Thymus (tissue), 11 donors: ENCODE data around the gene CMTM5. TPM values are rescaled to one million over a fixed set of nuclear protein-coding genes. Genes with fewer than 3 reads are reported as not detected.
"Not testable (repeated sequence)": the region's sequence is repeated elsewhere in the genome, so short reads cannot be mapped to it uniquely, and the experiment has no call there.

ENCODE experiments used
- DNase-seq, 9 donors: peaks; one replicate each; pipeline ENCODE4 v3.0.0-alpha.2; 2013; ENCODE audit warnings: low spot score in 9 of 9, low read depth in 6 of 9, missing footprints in 1 of 9
- H3K27ac ChIP-seq, 2 donors: one replicate each; pipeline ENCODE4 v1.5.1; 2013; ENCODE audit warnings: control low read depth in 1 of 2, low read depth in 1 of 2, low read length in 1 of 2, mild to moderate bottlenecking in 1 of 2, moderate library complexity in 1 of 2
- H3K27me3 ChIP-seq, 2 donors: one replicate each; pipeline ENCODE4 v1.5.1; 2013; ENCODE audit warnings: low read length in 1 of 2; ENCODE audit not compliant: control insufficient read depth in 2 of 2, insufficient read depth in 1 of 2
- H3K36me3 ChIP-seq, 2 donors: one replicate each; pipeline ENCODE4 v1.5.1; 2013; ENCODE audit warnings: low read length in 1 of 2, mild to moderate bottlenecking in 1 of 2, moderate library complexity in 1 of 2; ENCODE audit not compliant: control insufficient read depth in 2 of 2, insufficient read depth in 2 of 2
- H3K4me1 ChIP-seq, 2 donors: one replicate each; pipeline ENCODE4 v1.5.1; 2013; ENCODE audit warnings: low read length in 2 of 2; ENCODE audit not compliant: control insufficient read depth in 2 of 2, insufficient read depth in 2 of 2
- H3K4me3 ChIP-seq, 2 donors: one replicate each; pipeline ENCODE4 v1.5.1; 2013; ENCODE audit warnings: low read length in 2 of 2, control low read depth in 1 of 2, mild to moderate bottlenecking in 1 of 2
- H3K9me3 ChIP-seq, 2 donors: one replicate each; pipeline ENCODE4 v1.5.1; 2013; ENCODE audit warnings: low read length in 1 of 2, mild to moderate bottlenecking in 1 of 2; ENCODE audit not compliant: control insufficient read depth in 2 of 2, insufficient read depth in 1 of 2
- WGBS: extraction: QIAGEN DNeasy Blood & Tissue Kit; methylation state at CpG from one replicate; pipeline ENCODE4 v1.1.7; 2013; 5-methylcytosine and 5-hydroxymethylcytosine counted together
- polyA plus RNA-seq: library from polyadenylated mRNA; stranded (reverse); fragments of 200-250 nt; gene quantifications from one replicate; pipeline ENCODE4 v1.2.3, GENCODE V29; 2013
- total RNA-seq: library from RNA; stranded (reverse); fragments of 120-200 nt; gene quantifications from one replicate; pipeline ENCODE4 v1.2.4, GENCODE V29; 2013
- donor health status: healthy.

Gene CMTM5
- total and polyA plus RNA-seq, 2 donors = 0.05 to 0.37 TPM

DNA sequence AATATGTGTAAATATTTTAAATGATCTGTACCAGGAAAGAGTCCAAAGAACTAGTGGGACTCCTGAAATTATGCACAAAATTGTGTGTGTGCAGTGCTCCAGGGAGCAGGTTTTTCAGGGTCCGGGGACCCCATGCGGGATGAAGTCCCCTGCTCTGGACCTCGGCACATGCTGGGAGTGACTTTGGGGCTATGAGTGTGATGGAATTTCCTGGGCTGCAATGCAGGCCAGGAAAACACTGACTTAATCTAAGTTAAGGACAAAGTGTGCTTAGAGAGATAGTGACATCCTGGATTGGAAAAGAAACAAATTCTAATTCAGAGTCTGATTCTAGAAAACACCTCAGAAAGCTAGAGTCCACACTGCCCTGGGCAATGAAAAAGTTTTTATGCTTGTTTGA is 37.4 kb downstream of the CMTM5 start:
- Histone ChIP-seq H3K4me1 (no peaks in the 10 kb centered on the region), H3K27ac (no peak overlapping the region), H3K27me3 (no peaks in the 10 kb centered on the region), H3K4me3 (no peak overlapping the region), H3K36me3 (no peaks in the 10 kb centered on the region), H3K9me3 (no peaks in the 10 kb centered on the region)
- 78% methylated on average over 3 of the region's 3 CpGs for WGBS
- no peak for DNase-seq

DNA sequence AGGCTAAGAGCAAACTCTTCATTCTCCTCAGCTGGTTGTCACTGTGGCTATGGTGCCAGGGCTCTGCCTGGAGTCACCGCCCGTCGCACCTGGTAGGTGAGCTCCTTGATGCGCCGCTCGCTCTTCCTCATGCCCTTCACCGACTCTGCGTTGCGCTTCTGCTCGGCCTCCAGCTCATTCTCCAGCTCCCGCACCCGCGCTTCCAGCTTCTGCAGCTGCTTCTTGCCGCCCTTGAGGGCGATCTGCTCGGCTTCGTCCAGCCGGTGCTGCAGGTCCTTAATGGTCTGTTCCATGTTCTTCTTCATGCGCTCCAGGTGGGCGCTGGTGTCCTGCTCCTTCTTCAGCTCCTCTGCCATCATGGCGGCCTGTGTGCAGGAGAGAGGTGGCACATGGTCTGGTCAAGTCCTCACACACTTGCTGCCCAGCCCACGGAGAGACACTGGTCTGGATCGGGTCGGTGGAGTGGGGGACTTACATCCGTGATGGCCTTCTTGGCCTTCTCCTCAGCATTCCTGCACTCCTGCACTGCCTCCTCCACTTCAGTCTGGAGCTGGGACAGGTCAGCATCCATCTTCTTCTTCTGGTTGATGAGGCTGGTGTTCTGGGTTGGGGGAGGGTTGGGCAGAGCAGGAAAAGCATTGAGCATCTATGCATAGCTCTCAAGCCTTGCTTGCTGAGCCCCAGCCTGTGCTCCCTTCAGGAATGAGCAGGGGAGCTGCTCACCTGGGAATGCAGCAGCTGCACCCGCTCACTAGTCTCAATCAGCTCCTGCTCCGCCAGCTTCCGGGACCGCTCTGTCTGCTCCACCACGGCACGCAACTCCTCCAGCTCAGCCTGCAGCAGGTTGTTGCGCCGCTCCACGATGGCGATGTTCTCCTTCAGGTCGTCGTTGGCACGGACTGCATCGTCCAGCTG is 38.3 kb downstream of the CMTM5 start:
- H3K9me3 ChIP-seq = no peaks in the 10 kb centered on the region
- no peak for DNase-seq
- no peak overlapping the region for H3K27ac ChIP-seq
- H3K4me3 ChIP-seq = no peak overlapping the region
- 97% methylated on average over 39 of the region's 39 CpGs for WGBS
- H3K4me1 ChIP-seq = no peaks in the 10 kb centered on the region
- no peaks in the 10 kb centered on the region for H3K27me3 ChIP-seq
- H3K36me3 ChIP-seq = no peaks in the 10 kb centered on the region

DNA sequence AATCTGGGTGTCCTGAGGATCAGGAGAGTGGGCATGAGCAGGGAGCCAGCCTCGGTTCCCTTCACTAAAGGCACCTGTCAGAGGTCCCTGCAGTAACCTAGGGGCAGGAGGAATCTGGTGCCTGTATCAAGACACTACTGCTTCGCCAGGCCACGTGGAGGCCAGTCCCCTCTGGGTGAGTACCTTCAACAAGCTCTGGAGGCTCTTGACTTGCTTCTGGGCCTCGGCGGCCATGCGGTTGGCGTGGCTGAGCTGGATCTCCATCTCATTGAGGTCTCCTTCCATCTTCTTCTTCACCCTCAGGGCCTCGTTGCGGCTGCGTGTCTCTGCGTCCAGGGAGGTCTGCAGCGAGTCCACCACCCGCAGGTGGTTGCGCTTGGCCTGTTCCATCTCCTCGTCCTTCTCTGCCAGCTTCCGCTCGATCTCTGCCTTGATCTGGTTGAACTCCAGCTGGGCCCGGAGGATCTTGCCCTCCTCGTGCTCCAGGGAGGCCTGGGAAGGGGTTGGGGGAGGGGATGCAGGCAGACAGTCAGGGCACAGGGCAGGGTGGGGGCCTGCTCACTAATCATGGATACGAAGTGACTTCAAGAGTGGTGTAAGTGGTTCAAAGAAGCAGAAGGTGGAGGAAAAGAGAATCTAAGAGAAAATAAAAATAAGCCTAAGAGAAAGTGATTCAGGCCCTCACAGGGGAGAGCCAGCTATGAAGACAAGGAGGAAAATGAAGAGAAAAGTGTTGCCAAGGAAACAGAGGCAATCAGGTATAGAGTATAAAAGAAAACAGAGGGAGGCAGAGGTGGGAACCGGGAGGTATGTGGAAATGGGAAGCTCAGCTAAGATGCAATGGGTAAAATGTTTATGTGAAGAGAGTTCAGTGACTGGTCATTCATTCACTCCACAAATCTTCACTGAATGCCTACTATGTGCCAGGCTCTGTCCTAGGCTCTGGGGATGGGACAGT is 39.3 kb downstream of the CMTM5 start:
- DNase-seq = no peak
- WGBS = 91% methylated on average over 21 of the region's 21 CpGs
- Histone ChIP-seq H3K36me3 (no peaks in the 10 kb centered on the region), H3K9me3 (no peaks in the 10 kb centered on the region), H3K4me3 (no peak overlapping the region), H3K27me3 (no peaks in the 10 kb centered on the region), H3K4me1 (no peaks in the 10 kb centered on the region), H3K27ac (no peak overlapping the region)

DNA sequence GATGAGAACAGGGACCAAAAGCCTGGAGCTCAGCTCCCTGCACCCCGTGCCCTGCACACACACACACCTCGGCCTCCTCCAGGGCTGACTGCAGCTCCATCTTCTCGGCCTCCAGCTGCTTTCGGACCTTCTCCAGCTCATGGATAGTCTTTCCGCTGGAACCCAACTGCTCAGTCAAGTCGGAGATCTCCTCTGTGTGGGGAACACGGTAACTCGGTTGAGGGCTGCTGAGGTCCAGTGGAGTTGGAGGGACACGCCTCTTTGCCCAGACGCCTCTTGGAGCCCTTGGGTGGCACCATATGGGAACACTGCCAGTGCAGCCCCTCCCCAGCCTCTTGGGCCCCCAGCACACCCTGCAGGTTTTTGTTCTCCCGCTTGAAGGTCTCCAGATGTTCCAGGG is 40.0 kb downstream of the CMTM5 start:
- Histone ChIP-seq H3K27ac (no peak overlapping the region), H3K27me3 (no peaks in the 10 kb centered on the region), H3K36me3 (no peaks in the 10 kb centered on the region), H3K9me3 (no peaks in the 10 kb centered on the region), H3K4me1 (no peaks in the 10 kb centered on the region), H3K4me3 (no peak overlapping the region)
- no peak for DNase-seq
- WGBS = 89% methylated on average over 11 of the region's 11 CpGs

- not testable (repeated sequence) for H3K9me3 ChIP-seq, H3K4me1 ChIP-seq, H3K36me3 ChIP-seq, H3K27me3 ChIP-seq, H3K4me3 ChIP-seq, DNase-seq, H3K27ac ChIP-seq
- WGBS = 85% methylated on average over 12 of the region's 12 CpGs
Measured at GRCh38 chr14:23417269-23417668, 40.4 kb downstream of the CMTM5 start.

DNA sequence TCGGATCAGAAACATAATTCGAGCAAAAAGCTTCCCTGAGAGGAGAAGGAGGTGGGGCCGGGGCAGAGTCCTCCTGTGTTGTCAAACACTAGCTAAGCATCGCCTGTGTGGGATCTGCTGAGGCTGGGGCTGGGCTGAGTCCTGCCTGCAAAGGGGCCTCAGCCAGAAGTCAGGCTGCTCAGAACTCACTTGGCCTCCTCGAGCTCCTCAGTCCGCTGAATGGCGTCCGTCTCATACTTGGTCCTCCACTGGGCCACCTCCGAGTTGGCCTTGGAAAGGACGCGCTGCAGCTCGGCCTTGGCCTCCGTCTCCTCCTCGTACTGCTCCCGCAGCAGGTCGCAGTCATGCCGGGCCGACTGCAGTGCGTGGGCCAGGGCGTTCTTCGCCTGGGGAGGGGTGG is 41.2 kb downstream of the CMTM5 start:
- Histone ChIP-seq H3K36me3 (no peaks in the 10 kb centered on the region), H3K9me3 (no peaks in the 10 kb centered on the region), H3K27me3 (no peaks in the 10 kb centered on the region), H3K4me3 (no peak overlapping the region), H3K27ac (no peak overlapping the region), H3K4me1 (no peaks in the 10 kb centered on the region)
- no peak for DNase-seq
- 97% methylated on average over 21 of the region's 21 CpGs for WGBS

DNA sequence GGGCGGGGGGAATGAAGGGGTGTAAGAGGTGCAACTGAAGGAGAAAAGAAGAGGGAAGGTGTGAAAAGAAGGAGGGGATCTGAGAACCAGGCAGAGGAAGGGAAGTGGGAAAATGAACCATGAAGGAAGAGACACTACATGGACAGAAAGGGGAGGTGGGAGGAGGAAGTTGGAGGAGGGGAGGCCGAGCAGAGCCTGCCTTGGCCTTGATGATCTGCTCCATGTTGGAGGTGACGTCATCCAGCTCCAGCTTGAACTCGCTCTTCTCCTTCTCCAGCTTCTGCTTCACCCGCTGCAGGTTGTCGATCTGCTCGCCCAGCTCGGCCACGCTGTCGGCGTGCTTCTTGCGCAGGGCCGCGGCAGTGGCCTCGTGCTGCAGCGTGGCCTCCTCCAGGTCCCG is 42.8 kb downstream of the CMTM5 start:
- not testable (repeated sequence) for H3K4me3 ChIP-seq, H3K36me3 ChIP-seq, H3K27ac ChIP-seq, DNase-seq, H3K4me1 ChIP-seq, H3K27me3 ChIP-seq, H3K9me3 ChIP-seq
- 93% methylated on average over 3 of the region's 17 CpGs for WGBS

DNA sequence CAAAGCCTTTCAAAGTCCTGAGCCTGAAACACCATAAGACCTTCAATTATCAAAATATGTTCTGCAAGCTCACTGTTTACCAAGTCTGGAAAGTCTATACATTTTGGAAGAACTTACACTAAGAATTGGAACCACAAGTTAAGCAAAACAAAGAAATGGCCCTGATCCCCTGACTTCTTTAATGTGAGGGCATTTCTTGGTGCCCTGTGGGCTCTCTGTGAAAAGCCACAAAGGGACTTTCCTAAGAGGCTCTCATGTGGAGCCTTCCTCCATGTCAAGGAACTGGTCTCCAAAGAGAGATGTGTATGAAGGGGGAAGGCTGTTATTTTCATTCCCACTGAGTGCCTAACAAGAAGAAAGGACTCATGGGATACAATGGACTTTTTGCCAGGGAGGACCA is 44.7 kb downstream of the CMTM5 start:
- no peaks in the 10 kb centered on the region for H3K9me3 ChIP-seq
- DNase-seq = no peak
- H3K4me3 ChIP-seq = no peak overlapping the region
- H3K36me3 ChIP-seq = no peaks in the 10 kb centered on the region
- no peaks in the 10 kb centered on the region for H3K27me3 ChIP-seq
- H3K4me1 ChIP-seq = no peaks in the 10 kb centered on the region
- no peak overlapping the region for H3K27ac ChIP-seq

GRCh38 chr14:23423657-23424056 is 46.8 kb downstream of the CMTM5 start:
- no peak for DNase-seq
- Histone ChIP-seq H3K27ac (no peak overlapping the region), H3K4me3 (no peak overlapping the region), H3K27me3 (no peaks in the 10 kb centered on the region), H3K36me3 (no peaks in the 10 kb centered on the region), H3K4me1 (no peaks in the 10 kb centered on the region), H3K9me3 (no peaks in the 10 kb centered on the region)
- WGBS = 93% methylated on average over 6 of the region's 6 CpGs
